Stimulated activated naive CD8-positive, alpha-beta T cell treated with anti-CD3 and anti-CD28 coated beads, Interleukin-15, amount 100 ng/mL, for 72 hours (primary cell): Measurements from ENCODE around the gene LTB.

ENCODE experiments used
- ATAC-seq: fragments of 150-1000 bp; cut with Tn5 transposase; 2 replicates; pipeline ENCODE4 v1.10.0; 2021; ENCODE audit warnings: mild to moderate bottlenecking, moderate library complexity
- DNase-seq, 2 donors: peaks; one replicate each; pipeline ENCODE4 v3.0.0; 2021 to 2022
- H3K27ac Mint-ChIP-seq, 2 donors: one replicate each; pipeline ENCODE4 v1.8.0; 2022; ENCODE audit warnings: mild to moderate bottlenecking in 2 of 2, mixed read lengths in 2 of 2, moderate library complexity in 2 of 2
- H3K27me3 Mint-ChIP-seq: one replicate; pipeline ENCODE4 v1.8.0; 2022; ENCODE audit warnings: mixed read lengths
- H3K4me1 Mint-ChIP-seq: one replicate; pipeline ENCODE4 v1.8.0; 2022; ENCODE audit warnings: mild to moderate bottlenecking, mixed read lengths
- H3K4me3 Mint-ChIP-seq, 2 donors: one replicate each; pipeline ENCODE4 v1.8.0; 2022; ENCODE audit warnings: mild to moderate bottlenecking in 2 of 2, mixed read lengths in 2 of 2, moderate library complexity in 1 of 2
- H3K9me3 Mint-ChIP-seq, 2 donors: one replicate each; pipeline ENCODE4 v1.8.0; 2022; ENCODE audit warnings: mixed read lengths in 2 of 2

LTB gene, protein sequence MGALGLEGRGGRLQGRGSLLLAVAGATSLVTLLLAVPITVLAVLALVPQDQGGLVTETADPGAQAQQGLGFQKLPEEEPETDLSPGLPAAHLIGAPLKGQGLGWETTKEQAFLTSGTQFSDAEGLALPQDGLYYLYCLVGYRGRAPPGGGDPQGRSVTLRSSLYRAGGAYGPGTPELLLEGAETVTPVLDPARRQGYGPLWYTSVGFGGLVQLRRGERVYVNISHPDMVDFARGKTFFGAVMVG

DNA sequence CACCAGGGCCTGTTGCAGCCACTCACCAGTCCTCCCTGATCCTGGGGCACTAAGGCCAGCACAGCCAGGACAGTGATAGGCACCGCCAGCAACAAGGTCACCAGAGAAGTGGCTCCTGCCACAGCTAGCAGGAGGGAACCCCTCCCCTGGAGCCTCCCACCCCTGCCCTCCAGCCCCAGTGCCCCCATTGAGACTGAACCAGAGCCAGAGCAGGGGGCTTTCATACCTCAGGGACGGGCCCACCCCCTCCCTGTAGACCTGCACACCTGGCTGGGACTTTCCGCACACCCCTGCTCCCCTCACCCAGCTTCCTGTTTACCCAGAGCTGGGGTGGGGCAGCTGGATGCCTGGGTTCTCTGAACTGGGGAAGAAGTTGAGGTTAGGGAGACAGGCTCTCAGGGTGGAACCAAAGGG lies at the start of gene LTB:
Gene LTB (minus strand): TSS at position 195 of the 414 bp plus-strand sequence. CDS start 7 bp downstream, at position 188.
- Mint-ChIP-seq H3K4me1 (peaks cover 66% of the 10 kb centered on the region), H3K27ac (peak within 1 kb of the TSS; percentile 93 to 96), H3K27me3 (no peaks in the 10 kb centered on the region), H3K9me3 (no peaks in the 10 kb centered on the region), H3K4me3 (peak within 1 kb of the TSS; percentile 91 to 93)
- ATAC-seq, result peak; percentile 16
- DNase-seq, result no peak

DNA sequence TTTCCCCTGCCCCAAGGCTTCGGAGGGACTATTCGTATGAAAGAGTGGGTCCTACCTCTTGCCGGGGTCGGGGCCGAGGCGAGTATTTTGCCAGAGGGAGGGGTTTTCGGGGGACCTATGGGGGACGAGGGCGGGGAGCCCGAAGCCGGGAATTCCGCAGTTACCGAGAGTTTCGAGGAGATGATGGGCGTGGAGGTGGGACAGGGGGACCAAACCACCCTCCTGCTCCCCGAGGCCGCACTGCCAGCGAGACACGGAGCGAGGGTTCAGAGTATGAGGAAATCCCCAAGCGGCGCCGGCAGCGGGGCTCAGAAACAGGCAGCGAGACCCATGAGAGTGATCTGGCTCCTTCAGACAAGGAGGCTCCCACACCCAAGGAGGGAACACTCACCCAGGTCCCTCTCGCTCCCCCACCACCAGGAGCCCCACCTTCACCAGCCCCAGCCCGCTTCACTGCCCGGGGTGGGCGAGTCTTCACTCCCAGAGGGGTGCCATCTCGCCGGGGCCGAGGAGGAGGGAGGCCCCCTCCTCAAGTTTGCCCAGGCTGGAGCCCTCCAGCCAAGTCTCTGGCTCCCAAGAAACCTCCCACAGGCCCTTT lies 49.6 kb upstream of the LTB start:
- peaks cover 34% of the 10 kb centered on the region for H3K4me1 Mint-ChIP-seq
- peak; percentile 26 for ATAC-seq

DNA sequence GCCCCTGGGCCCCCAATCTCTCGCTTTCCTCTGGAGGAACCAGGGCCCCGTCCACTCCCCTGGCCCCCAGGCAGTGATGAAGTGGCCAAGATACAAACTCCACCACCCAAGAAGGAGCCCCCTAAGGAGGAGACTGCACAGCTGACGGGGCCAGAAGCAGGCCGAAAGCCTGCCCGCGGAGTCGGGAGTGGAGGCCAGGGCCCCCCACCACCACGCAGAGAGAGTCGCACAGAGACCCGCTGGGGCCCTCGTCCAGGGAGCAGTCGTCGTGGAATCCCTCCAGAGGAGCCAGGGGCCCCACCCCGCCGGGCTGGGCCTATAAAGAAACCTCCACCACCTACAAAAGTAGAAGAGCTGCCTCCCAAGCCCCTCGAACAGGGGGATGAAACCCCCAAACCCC lies 49.0 kb upstream of the LTB start:
- Mint-ChIP-seq H3K27me3 (no peaks in the 10 kb centered on the region), H3K4me3 (no peak overlapping the region), H3K27ac (peak overlapping the region in 1 of 2 donors; percentile 81), H3K9me3 (no peaks in the 10 kb centered on the region), H3K4me1 (peaks cover 37% of the 10 kb centered on the region)
- ATAC-seq (no peak), DNase-seq (no peak)

More for the DNA sequence above, 49.6 kb upstream of the LTB start:
- no peaks in the 10 kb centered on the region for H3K9me3 Mint-ChIP-seq
- no peaks in the 10 kb centered on the region for H3K27me3 Mint-ChIP-seq
- no peak overlapping the region for H3K4me3 Mint-ChIP-seq
- peak overlapping the region in 1 of 2 donors; percentile 42 for H3K27ac Mint-ChIP-seq
- no peak for DNase-seq

DNA sequence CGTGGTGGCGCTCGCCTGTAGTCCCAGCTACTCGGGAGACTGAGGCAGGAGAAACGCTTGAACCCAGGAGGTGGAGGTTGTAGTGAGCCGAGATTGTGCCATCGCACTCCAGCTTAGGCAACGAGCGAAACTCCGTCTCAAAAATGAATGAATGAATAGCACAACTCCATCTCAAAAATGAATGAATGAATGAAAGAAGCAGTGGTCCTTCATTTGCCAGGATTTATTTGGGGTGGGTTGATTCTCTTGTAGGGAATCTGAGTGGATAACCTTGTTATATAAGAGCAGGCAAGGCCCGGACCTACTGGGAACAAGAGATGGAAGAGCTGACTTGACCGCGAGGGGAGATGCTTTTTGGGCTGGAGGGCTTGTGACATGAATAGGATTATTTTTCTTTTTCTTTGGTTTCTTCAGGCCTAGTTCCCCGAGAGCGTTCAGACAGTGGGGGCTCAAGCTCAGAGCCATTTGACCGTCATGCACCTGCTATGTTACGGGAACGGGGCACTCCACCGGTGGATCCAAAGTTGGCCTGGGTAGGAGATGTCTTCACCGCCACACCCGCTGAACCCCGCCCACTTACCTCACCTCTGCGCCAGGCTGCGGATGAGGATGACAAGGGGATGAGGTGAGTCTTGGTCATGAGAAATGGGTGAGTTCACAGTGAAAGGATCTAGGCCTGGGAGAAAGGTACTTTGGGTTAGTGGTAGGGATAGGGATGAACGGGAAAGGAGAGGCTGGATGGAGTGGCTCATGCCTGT lies 48.1 kb upstream of the LTB start:
- H3K27me3 Mint-ChIP-seq, result no peaks in the 10 kb centered on the region
- peak overlapping the region in 1 of 2 donors; percentile 14 for H3K27ac Mint-ChIP-seq
- DNase-seq (no peak), ATAC-seq (no peak)
- H3K4me3 Mint-ChIP-seq, result no peak overlapping the region
- H3K9me3 Mint-ChIP-seq, result no peaks in the 10 kb centered on the region
- peaks cover 42% of the 10 kb centered on the region for H3K4me1 Mint-ChIP-seq

DNA sequence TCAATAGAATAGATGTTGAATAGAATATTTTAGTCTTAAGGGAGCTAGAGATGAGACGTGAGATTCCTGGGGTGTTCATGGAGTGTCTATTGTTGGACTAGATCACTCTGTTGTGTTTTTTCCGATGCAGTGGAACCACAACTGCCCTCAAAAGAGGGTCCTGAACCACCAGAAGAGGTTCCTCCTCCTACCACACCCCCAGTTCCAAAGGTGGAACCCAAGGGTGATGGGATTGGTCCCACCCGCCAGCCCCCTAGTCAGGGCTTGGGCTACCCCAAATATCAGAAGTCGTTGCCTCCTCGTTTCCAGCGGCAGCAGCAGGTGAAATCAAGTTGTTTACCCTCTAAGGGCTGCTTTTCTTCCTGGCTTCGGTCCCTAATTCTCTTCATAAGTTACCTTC lies 46.8 kb upstream of the LTB start:
- H3K27me3 Mint-ChIP-seq, result no peaks in the 10 kb centered on the region
- no peak overlapping the region for H3K4me3 Mint-ChIP-seq
- no peak for ATAC-seq
- peak overlapping the region in 1 of 2 donors; percentile 28 for H3K27ac Mint-ChIP-seq
- H3K9me3 Mint-ChIP-seq, result no peaks in the 10 kb centered on the region
- DNase-seq, result no peak
- peaks cover 43% of the 10 kb centered on the region for H3K4me1 Mint-ChIP-seq

DNA sequence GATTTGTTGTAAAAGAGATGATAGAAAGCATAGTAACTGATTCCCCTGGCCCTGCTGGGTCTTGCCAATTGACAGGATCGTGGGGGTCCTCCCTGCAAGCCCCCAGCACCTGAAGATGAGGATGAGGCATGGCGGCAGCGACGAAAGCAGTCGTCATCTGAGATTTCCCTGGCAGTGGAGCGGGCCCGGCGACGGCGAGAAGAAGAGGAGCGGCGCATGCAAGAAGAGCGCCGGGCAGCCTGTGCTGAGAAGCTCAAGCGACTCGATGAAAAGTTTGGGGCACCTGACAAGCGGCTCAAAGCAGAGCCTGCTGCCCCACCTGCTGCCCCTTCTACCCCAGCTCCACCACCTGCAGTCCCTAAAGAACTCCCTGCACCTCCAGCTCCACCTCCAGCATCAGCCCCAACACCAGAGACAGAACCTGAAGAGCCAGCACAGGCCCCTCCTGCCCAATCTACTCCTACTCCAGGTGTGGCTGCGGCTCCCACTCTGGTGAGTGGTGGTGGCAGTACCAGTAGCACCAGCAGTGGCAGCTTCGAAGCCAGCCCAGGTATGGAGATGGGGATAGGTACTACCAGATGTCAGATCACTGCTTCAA lies 45.6 kb upstream of the LTB start:
- DNase-seq (no peak), ATAC-seq (no peak)
- peak overlapping the region; percentile 13 to 14 for H3K27ac Mint-ChIP-seq
- no peak overlapping the region for H3K4me3 Mint-ChIP-seq
- H3K27me3 Mint-ChIP-seq, result no peaks in the 10 kb centered on the region
- H3K9me3 Mint-ChIP-seq, result no peaks in the 10 kb centered on the region
- H3K4me1 Mint-ChIP-seq, result peaks cover 45% of the 10 kb centered on the region

DNA sequence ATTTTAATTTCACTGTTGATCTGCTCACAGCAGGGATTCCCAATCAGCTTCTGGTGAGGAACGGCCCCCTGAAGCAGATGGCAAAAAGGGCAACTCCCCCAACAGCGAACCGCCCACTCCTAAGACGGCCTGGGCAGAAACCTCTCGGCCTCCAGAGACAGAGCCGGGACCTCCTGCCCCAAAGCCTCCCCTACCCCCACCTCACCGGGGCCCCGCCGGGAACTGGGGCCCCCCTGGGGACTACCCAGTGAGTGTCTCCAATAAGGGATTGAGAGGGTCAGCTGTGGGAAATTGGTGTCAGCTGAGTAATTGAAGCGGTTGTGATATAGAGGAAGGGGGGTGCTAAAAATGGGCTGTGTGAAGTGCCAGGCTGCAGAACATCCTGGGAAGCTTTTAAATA lies 44.7 kb upstream of the LTB start:
- Mint-ChIP-seq H3K4me1 (peaks cover 45% of the 10 kb centered on the region), H3K27me3 (no peaks in the 10 kb centered on the region), H3K4me3 (no peak overlapping the region), H3K9me3 (no peaks in the 10 kb centered on the region), H3K27ac (no peak overlapping the region)
- no peak for DNase-seq
- ATAC-seq, result no peak

DNA sequence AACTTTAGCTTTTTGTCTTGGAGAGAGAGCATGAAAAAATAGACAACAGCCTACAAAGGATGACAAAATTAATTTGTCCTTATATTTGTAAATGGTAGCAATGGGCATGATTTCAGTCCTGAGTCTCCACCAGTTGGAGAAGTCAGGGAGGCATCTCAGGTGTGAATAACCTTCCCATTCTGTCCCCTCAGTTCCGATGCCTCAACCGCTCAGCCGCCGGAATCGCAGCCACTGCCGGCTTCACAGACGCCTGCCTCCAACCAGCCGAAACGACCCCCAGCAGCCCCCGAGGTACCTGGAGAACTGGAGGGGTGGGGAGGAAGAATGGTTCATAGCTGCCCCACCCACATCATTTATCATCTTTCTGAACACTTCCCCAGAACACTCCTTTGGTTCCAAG lies 41.8 kb upstream of the LTB start:
- Mint-ChIP-seq H3K27me3 (no peaks in the 10 kb centered on the region), H3K27ac (no peak overlapping the region), H3K4me3 (no peak overlapping the region), H3K4me1 (peaks cover 44% of the 10 kb centered on the region), H3K9me3 (no peaks in the 10 kb centered on the region)
- DNase-seq (no peak), ATAC-seq (no peak)

DNA sequence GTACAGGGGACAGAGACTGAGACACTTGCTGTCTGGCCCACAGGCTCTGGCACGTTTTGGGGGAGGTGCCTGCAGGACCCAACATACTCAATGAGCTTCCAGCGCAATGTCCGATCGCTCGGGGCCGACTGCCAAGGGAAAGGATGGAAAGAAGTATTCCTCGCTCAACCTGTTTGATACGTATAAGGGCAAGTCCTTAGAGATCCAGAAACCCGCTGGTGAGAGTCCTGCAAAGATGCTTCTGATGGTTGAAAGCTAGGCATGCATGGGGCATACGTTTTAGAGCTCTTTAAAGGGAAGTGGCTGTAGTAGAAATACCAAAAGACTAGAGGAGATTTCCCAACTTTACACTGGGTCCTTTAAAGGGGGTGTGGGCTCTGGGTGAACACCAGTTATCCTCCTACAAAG lies 40.5 kb upstream of the LTB start:
- Mint-ChIP-seq H3K27me3 (no peaks in the 10 kb centered on the region), H3K4me1 (peaks cover 56% of the 10 kb centered on the region), H3K9me3 (no peaks in the 10 kb centered on the region), H3K27ac (peak overlapping the region; percentile 90 to 98), H3K4me3 (peak overlapping the region; percentile 78 to 97)
- ATAC-seq, result no peak
- DNase-seq, result no peak

DNA sequence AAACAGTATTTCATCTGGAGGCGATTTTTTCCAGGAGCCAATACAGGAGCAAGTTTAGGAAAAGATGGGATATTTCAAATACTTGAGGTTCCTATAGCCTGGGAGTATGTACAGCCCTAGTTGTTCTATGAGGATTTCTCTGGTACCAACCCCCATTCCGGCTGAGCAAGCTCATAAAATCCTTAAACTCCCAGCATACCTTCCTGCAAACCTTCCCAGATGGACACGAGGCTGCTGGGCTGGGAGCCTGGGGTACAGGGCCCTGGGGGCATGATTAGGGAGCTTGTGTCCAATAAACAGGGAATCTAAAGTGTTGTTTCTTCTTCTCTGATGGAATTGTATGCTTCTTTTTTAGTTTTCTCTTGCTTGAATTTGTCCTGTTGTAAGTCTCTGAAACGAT lies 39.8 kb upstream of the LTB start:
- H3K27me3 Mint-ChIP-seq, result no peaks in the 10 kb centered on the region
- H3K4me3 Mint-ChIP-seq, result peak overlapping the region; percentile 78 to 97
- no peak for DNase-seq
- no peaks in the 10 kb centered on the region for H3K9me3 Mint-ChIP-seq
- peaks cover 56% of the 10 kb centered on the region for H3K4me1 Mint-ChIP-seq
- ATAC-seq, result no peak
- peak overlapping the region; percentile 90 to 98 for H3K27ac Mint-ChIP-seq

DNA sequence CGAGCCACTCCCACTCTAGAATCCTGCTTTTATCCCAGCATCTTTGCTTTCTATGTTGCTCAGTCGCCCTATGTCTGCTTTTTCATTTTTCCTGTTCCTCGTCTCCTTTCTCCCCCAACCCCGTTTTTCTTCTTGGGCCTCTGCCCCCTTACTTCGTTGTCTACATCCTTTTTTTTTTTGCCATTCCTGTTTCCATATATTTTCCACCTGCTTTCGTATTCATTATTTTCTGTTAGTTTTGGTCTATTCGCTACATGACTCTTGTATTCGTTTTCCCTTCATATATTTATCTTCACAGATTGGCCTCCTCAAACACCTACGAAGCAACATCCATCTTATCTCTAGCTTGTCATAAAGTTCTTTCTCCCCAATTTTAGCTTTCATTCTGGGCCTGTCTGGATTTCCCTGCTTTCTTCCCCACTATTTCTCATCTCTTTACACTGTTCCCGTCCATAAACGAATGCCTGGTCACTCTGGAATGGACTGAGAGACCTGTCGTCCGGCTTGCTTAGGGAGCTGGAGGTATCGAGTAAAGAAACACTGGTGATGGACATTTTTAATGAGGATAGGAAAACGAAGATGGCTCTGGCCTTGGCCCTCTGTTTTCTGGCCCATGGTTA lies 39.2 kb upstream of the LTB start:
- no peaks in the 10 kb centered on the region for H3K27me3 Mint-ChIP-seq
- DNase-seq, result no peak
- no peak for ATAC-seq
- H3K27ac Mint-ChIP-seq, result peak overlapping the region; percentile 90 to 98
- peak overlapping the region; percentile 78 to 97 for H3K4me3 Mint-ChIP-seq
- H3K4me1 Mint-ChIP-seq, result peaks cover 57% of the 10 kb centered on the region
- no peaks in the 10 kb centered on the region for H3K9me3 Mint-ChIP-seq

DNA sequence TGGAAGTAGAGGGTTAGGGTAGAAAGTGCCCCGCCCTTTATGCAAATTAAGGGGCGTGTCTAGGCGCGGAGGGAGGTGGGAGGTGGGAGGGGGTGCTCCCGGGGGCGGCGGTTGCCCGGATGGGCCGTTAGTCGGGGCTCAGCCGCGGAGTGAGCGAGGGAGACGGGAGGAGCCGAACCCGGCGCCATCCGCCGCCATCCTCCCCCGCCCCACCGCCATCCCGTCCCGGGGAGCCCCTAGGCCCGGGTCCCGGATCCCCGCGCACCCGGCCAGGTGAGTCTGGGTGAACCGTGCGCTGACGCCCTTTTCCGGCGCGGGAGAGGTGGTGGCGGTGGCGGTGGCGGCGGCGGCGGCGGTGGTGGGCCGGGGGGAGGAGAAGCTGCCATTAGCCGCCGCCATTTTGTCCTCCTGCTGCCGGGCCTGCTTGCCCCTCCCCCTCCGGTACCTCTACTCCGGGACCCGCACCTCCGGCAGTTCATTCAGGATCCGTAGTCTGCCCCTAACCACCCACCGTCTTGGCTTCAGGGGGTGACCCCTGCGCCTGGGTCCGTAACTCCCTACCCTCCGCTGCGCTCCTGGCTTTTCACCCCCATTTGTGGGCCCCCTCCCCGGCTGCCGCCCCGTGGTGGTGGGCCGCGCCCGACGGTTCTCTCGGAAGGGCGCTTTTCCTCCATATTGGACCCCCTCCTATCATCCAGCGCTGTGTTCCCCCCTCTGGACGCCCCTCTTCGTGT lies 38.5 kb upstream of the LTB start, which contains the start of gene PRRC2A:
Gene PRRC2A (plus strand): TSS at position 130 of the 734 bp plus-strand sequence. CDS start 2,075 bp downstream, outside the sequence.
- Mint-ChIP-seq H3K27ac (peak within 1 kb of the TSS; percentile 96 to 98), H3K27me3 (no peaks in the 10 kb centered on the region), H3K4me1 (peaks cover 57% of the 10 kb centered on the region), H3K9me3 (no peaks in the 10 kb centered on the region), H3K4me3 (peak within 1 kb of the TSS; percentile 78 to 97)
- DNase-seq (peak in 1 of 2 donors; percentile 95), ATAC-seq (peak; percentile 72)

DNA sequence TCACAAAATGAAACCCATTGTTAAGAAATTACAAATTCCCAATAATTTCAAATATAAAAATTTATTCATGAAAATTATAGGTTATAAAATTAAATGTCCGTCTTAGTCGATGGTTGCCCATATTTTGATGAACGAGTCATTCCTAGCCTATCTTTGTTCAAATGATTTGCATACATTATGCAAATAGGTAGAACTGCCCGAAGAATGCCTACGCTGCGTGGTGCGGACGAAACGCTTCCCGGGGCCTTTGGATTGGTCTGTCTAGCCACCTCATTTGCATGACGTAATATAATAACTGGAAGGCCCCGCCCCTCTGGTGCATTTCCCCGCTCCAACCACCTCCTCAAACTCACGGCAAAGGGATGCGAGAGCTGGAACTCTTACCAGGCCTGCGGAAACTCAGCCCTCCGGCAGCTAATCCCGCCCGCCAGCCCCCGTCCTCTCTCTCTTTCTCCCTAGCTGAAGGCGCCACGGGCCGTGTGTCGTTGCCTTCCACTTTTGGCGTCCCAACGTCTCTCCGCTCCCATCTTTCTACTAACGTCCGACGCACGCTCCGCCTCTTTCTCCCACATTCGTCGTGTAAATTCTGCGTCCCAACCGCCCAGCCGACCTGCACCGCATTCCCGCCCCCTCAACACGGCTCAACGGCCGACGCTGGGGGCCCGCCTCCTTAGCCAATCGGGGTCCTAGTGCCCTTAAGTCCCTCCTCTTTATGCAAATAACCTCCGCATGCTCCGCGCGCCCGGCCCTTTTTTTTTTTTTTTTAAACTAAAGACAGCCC lies 37.8 kb upstream of the LTB start:
- peak overlapping the region; percentile 96 for H3K27ac Mint-ChIP-seq
- peak overlapping the region; percentile 78 to 97 for H3K4me3 Mint-ChIP-seq
- DNase-seq (peak; percentile 97 to 99), ATAC-seq (peak; percentile 87)
- no peaks in the 10 kb centered on the region for H3K9me3 Mint-ChIP-seq
- H3K27me3 Mint-ChIP-seq, result no peaks in the 10 kb centered on the region
- peaks cover 65% of the 10 kb centered on the region for H3K4me1 Mint-ChIP-seq

DNA sequence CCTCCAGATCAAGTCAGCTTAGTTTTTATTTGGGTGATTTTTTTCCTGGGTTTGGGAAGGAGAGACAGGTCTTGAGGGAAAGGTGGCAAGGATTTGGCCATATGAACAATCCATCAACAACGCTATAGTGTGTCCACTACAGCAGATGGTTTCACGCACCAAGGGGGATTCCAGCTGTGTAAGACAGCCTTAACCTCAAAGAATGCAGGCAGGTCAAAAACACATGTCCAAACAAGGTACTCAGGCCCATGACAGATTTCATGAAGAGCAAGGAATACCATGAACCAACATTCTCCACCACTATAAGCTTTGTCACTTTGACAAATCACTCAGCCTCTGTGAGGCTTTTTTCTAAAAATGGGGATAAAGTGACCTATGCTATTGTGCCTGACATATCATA lies 34.8 kb upstream of the LTB start:
- Mint-ChIP-seq H3K9me3 (no peaks in the 10 kb centered on the region), H3K27ac (peak overlapping the region; percentile 93 to 98), H3K27me3 (no peaks in the 10 kb centered on the region), H3K4me1 (peaks cover 57% of the 10 kb centered on the region), H3K4me3 (peak overlapping the region; percentile 89 to 96)
- DNase-seq (no peak), ATAC-seq (no peak)
